ENCODE results near the gene TEKTIP1.

Gene TEKTIP1

GRCh38 chr19:3531716-3532115 is 7.3 kb upstream of the TEKTIP1 start:
- DNase-seq (ENCODE audit: low read depth in 1 of 2, low spot score in 1 of 2) = no peak
- no peak for TF ChIP-seq JUND (IDR thresholded peaks at IDR 0.05; ENCODE audit: low read depth)
- in situ Hi-C loops (cut with HindIII; ENCODE audit: low pct_unique_long_range_greater_than_20kb, low sequenced_read_pairs) = no loop called here

DNA sequence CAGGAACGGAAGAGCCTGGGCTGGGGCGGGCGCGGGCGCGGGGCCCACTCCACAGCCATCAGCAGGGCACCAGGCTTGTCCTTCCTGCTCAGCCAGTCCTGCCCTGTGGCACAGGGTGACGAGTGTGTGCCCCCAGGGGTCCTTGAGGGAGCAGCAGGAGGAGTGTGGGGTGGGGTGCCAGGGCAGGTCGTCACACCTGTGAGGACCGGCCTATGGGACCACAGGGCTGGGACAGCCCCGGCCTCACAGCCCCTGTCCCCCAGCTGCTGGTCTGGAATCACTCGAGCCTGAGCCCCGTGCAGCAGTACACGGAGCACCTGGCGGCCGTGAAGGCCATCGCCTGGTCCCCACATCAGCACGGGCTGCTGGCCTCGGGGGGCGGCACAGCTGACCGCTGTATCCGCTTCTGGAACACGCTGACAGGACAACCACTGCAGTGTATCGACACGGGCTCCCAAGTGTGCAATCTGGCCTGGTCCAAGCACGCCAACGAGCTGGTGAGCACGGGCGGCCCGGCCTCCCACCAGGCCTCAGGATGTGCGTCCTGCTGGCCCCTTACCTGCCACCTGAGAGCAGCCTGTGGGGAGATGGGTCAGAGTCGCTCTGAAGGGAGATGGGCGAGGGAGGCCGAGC is 6.7 kb upstream of the TEKTIP1 start:
- TF ChIP-seq JUND (IDR thresholded peaks at IDR 0.05; ENCODE audit: low read depth) = no peak

DNA sequence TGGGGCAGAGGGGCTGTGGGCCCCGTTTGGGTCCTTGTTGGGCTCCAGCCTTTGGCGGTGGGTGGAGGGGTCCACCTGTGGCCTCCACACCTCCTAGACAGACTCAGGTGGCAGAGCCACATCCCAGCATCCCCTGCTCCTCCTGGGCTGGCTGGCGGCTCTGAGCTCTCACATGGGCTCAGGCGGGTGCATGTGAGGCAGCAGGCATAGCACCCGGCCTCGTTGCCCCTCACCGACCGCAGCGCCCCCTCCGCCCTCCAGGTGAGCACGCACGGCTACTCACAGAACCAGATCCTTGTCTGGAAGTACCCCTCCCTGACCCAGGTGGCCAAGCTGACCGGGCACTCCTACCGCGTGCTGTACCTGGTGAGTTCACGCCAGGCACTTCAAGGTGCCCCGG is 5.9 kb upstream of the TEKTIP1 start:
- in situ Hi-C loops (cut with HindIII; ENCODE audit: low pct_unique_long_range_greater_than_20kb, low sequenced_read_pairs) = no loop called here
- TF ChIP-seq JUND (IDR thresholded peaks at IDR 0.05; ENCODE audit: low read depth) = no peak
- DNase-seq (ENCODE audit: low read depth in 1 of 2, low spot score in 1 of 2) = no peak

More for the DNA sequence above, 6.7 kb upstream of the TEKTIP1 start:
- in situ Hi-C loops (cut with HindIII; ENCODE audit: low pct_unique_long_range_greater_than_20kb, low sequenced_read_pairs) = no loop called here
- DNase-seq (ENCODE audit: low read depth in 1 of 2, low spot score in 1 of 2) = no peak

DNA sequence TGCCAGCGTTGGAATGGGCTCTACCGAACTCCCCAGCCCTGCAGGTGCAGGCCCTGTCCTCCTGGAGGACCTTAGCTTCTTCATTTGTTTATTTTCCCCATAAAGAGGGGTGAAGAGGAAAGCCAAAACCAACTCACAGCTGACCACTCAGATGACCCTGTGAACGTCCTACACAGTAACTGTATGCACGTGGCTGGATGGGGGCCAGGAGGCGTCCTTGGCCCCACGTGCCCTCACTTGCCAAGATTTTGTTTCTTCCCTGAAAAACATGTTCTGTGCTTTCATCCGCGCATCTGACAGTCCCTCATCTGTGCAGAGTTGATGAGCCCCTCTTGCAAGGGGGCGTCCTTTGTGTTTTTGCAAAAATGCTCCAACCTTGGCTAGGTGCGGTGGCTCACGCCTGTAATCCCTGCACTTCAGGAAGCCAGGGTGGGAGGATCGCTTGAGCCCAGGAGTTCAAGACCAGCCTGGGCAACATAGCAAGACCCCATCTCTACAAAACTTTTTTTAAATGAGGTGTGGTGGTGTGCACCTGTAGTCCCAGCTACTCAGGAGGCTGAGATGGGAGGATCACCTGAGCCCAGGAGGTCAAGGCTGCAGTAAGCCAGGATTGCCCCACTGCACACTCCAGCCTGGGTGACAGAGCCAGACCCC is 5.3 kb upstream of the TEKTIP1 start:
- in situ Hi-C loops (cut with HindIII; ENCODE audit: low pct_unique_long_range_greater_than_20kb, low sequenced_read_pairs) = no loop called here
- DNase-seq (ENCODE audit: low read depth in 1 of 2, low spot score in 1 of 2) = no peak
- no peak for TF ChIP-seq JUND (IDR thresholded peaks at IDR 0.05; ENCODE audit: low read depth)

DNA sequence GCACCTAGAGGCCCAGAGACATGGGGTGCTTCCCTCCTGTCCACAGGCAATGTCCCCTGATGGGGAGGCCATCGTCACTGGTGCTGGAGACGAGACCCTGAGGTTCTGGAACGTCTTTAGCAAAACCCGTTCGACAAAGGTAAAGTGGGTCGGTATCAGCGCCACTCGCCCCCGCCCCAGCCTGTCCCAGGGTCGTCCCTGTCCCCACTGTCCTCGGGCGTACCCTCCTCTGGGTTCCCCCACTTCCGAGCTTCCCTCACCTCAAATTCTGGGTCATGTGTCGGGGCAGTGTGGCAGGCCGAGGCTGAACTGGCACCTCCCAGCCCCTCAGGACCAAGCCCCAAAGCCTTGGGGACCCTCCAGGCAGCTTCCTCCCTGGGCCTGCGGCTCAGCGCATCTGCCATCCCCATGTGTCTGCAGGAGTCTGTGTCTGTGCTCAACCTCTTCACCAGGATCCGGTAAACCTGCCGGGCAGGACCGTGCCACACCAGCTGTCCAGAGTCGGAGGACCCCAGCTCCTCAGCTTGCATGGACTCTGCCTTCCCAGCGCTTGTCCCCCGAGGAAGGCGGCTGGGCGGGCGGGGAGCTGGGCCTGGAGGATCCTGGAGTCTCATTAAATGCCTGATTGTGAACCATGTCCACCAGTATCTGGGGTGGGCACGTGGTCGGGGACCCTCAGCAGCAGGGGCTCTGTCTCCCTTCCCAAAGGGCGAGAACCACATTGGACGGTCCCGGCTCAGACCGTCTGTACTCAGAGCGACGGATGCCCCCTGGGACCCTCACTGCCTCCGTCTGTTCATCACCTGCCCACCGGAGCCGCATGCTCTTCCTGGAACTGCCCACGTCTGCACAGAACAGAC is 4.4 kb upstream of the TEKTIP1 start:
- no peak for DNase-seq (ENCODE audit: low read depth in 1 of 2, low spot score in 1 of 2)
- TF ChIP-seq JUND (IDR thresholded peaks at IDR 0.05; ENCODE audit: low read depth) = no peak
- in situ Hi-C loops (cut with HindIII; ENCODE audit: low pct_unique_long_range_greater_than_20kb, low sequenced_read_pairs) = no loop called here

- no peak for TF ChIP-seq JUND (IDR thresholded peaks at IDR 0.05; ENCODE audit: low read depth)
- in situ Hi-C loops (cut with HindIII; ENCODE audit: low pct_unique_long_range_greater_than_20kb, low sequenced_read_pairs) = no loop called here
Observed at GRCh38 chr19:3535235-3535535, 3.8 kb upstream of the TEKTIP1 start.

GRCh38 chr19:3535563-3535965 is 3.4 kb upstream of the TEKTIP1 start:
- no peak for TF ChIP-seq JUND (IDR thresholded peaks at IDR 0.05; ENCODE audit: low read depth)
- in situ Hi-C loops (cut with HindIII; ENCODE audit: low pct_unique_long_range_greater_than_20kb, low sequenced_read_pairs) = no loop called here
- no peak for DNase-seq (ENCODE audit: low read depth in 1 of 2, low spot score in 1 of 2)

More at GRCh38 chr19:3535235-3535535, 3.8 kb upstream of the TEKTIP1 start:
- DNase-seq (ENCODE audit: low read depth in 1 of 2, low spot score in 1 of 2) = no peak

DNA sequence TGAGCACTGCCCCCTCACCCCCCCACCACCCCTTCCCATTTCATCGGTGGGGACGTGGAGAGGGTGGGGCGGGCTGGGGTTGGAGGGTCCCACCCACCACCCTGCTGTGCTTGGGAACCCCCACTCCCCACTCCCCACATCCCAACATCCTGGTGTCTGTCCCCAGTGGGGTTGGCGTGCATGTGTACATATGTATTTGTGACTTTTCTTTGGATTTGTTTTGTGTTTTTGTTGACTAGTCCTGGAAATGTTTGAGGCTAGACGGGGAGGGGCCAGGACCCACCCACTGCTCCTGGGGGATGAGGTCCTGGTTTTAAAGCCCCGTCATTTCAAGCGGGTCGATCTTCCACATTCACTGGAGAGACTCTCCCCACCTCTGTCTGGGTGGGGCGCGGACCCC is 3.0 kb upstream of the TEKTIP1 start:
- DNase-seq (ENCODE audit: low read depth in 1 of 2, low spot score in 1 of 2) = no peak
- TF ChIP-seq JUND (IDR thresholded peaks at IDR 0.05; ENCODE audit: low read depth) = no peak
- in situ Hi-C loops (cut with HindIII; ENCODE audit: low pct_unique_long_range_greater_than_20kb, low sequenced_read_pairs) = no loop called here

GRCh38 chr19:3536429-3537100 is 2.4 kb upstream of the TEKTIP1 start:
- no peak for TF ChIP-seq JUND (IDR thresholded peaks at IDR 0.05; ENCODE audit: low read depth)
- in situ Hi-C loops (cut with HindIII; ENCODE audit: low pct_unique_long_range_greater_than_20kb, low sequenced_read_pairs) = no loop called here
- DNase-seq (ENCODE audit: low read depth in 1 of 2, low spot score in 1 of 2) = no peak

DNA sequence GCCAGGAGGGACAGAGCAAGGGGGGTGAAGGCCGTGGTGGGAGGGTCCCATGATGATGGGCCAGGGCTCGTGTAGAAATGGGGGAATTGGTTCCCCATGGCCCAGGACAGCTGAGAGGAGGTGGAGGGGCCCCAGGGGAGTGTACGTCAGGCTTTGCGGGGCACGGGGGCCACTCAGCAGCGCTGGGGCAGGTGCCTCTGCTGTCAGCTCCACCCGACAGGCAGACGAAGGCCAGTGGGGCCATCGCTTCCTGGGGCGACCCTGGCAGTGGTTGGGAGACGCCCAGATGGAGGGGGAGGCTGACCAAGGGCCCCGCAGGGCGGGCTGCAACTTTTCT is 1.9 kb upstream of the TEKTIP1 start:
- in situ Hi-C loops (cut with HindIII; ENCODE audit: low pct_unique_long_range_greater_than_20kb, low sequenced_read_pairs) = no loop called here
- TF ChIP-seq JUND (IDR thresholded peaks at IDR 0.05; ENCODE audit: low read depth) = no peak
- DNase-seq (ENCODE audit: low read depth in 1 of 2, low spot score in 1 of 2) = no peak

GRCh38 chr19:3537438-3538240 is 1.3 kb upstream of the TEKTIP1 start:
- no peak for TF ChIP-seq JUND (IDR thresholded peaks at IDR 0.05; ENCODE audit: low read depth)
- DNase-seq (ENCODE audit: low read depth in 1 of 2, low spot score in 1 of 2) = no peak
- in situ Hi-C loops (cut with HindIII; ENCODE audit: low pct_unique_long_range_greater_than_20kb, low sequenced_read_pairs) = no loop called here

DNA sequence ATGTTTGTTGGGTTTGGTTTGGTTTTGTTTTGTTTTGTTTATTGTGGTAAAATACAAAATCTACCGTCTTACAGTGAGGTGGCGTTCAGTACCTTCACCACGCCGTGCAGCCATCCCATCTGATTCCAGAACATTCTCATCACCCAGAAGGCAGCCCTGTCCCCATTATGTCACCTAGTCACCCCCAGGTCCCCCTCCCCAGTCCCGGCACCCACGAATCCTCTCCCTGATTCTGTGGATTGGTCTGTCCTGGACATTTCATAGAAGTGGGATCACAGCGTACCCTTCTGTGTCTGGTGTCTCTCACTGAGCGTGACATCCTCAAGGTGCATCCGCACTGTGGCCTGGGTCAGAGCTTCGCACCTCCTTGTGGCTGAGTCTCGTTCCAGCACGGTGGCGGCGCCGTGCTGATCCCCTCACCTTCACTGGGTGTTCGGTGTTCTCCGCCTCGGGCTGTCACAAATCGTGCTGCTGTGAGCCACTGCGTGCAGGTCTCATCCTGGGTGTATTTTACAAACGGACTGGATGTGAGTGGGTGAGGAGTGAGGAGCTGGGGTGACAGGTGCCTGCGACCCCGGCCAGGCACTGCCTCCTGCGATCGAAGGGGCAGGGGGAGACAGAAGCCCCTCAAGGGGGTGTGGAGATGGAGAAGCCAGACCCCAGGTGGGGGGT is 580 bp upstream of the TEKTIP1 start:
- no peak for DNase-seq (ENCODE audit: low read depth in 1 of 2, low spot score in 1 of 2)
- TF ChIP-seq JUND (IDR thresholded peaks at IDR 0.05; ENCODE audit: low read depth) = no peak
- in situ Hi-C loops (cut with HindIII; ENCODE audit: low pct_unique_long_range_greater_than_20kb, low sequenced_read_pairs) = no loop called here
